22Rv1 (cell line): Measurements from ENCODE around the gene LRRK1.

Source experiments
- ZFX ChIP-seq: fragments of 450-650 bp; IDR thresholded peaks from 2 replicates; pipeline ENCODE4 v1.6.1; 2017; ENCODE audit warnings: antibody characterized with exemption, borderline replicate concordance
- TF ChIP-seq, protein P1 (sequence below): fragments of 450-650 bp; IDR thresholded peaks from 2 replicates; pipeline ENCODE4 v1.5.1; 2017; ENCODE audit warnings: mild to moderate bottlenecking

DNA sequence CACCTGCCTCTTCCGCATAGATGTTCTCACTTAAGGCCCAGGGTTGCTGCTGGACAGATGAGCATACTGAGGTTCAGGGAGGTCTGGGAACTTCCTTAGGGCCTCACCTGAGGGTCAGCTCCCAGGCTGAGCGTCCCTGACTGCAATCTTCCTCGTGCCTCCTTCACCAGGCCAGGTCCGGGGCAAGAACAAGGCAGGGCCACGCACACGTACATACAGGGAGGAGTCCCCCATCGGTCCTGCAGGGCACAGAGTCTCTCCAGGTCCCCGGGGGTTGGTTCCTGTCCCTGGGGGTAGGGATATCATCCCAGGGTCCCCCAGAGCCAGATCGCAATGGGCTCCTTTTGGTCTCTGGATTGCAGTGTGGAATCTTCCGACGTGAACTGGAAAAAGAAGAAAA lies 130.1 kb downstream of the LRRK1 start:
- TF ChIP-seq, protein P1, sequence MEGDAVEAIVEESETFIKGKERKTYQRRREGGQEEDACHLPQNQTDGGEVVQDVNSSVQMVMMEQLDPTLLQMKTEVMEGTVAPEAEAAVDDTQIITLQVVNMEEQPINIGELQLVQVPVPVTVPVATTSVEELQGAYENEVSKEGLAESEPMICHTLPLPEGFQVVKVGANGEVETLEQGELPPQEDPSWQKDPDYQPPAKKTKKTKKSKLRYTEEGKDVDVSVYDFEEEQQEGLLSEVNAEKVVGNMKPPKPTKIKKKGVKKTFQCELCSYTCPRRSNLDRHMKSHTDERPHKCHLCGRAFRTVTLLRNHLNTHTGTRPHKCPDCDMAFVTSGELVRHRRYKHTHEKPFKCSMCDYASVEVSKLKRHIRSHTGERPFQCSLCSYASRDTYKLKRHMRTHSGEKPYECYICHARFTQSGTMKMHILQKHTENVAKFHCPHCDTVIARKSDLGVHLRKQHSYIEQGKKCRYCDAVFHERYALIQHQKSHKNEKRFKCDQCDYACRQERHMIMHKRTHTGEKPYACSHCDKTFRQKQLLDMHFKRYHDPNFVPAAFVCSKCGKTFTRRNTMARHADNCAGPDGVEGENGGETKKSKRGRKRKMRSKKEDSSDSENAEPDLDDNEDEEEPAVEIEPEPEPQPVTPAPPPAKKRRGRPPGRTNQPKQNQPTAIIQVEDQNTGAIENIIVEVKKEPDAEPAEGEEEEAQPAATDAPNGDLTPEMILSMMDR: no peak
- no peak for TF ChIP-seq ZFX
